Measurements from ENCODE around the gene PPFIBP2.
"Not testable (repeated sequence)": the region's sequence is repeated elsewhere in the genome, so short reads cannot be mapped to it uniquely, and the experiment has no call there.

PPFIBP2 gene

GRCh38 chr11:7501251-7501650 lies 12.5 kb upstream of the PPFIBP2 start:
- Histone ChIP-seq H3K36me3 (ENCODE audit: insufficient read depth, low read depth, low read length) (no peaks in the 10 kb centered on the region), H3K9me3 (ENCODE audit: insufficient read depth, low read depth, low read length) (no peaks in the 10 kb centered on the region), H3K4me3 (ENCODE audit: low read length) (no peak overlapping the region), H3K4me1 (ENCODE audit: insufficient read depth, low read length) (peaks cover 8% of the 10 kb centered on the region; the same call in 1 of the 2 replicates), H3K9ac (ENCODE audit: low read depth, low read length) (no peak overlapping the region), H3K27ac (ENCODE audit: low read length) (no peak overlapping the region), H3K27me3 (ENCODE audit: insufficient read depth, low read length) (no peaks in the 10 kb centered on the region)

GRCh38 chr11:7501894-7502293 lies 11.9 kb upstream of the PPFIBP2 start:
- Histone ChIP-seq H3K36me3 (ENCODE audit: insufficient read depth, low read depth, low read length) (no peaks in the 10 kb centered on the region), H3K27me3 (ENCODE audit: insufficient read depth, low read length) (no peaks in the 10 kb centered on the region), H3K4me3 (ENCODE audit: low read length) (no peak overlapping the region), H3K9me3 (ENCODE audit: insufficient read depth, low read depth, low read length) (no peaks in the 10 kb centered on the region), H3K9ac (ENCODE audit: low read depth, low read length) (no peak overlapping the region), H3K4me1 (ENCODE audit: insufficient read depth, low read length) (peaks cover 8% of the 10 kb centered on the region; the same call in 1 of the 2 replicates), H3K27ac (ENCODE audit: low read length) (no peak overlapping the region)

GRCh38 chr11:7506243-7506642 lies 7.6 kb upstream of the PPFIBP2 start:
- Histone ChIP-seq H3K9ac (ENCODE audit: low read depth, low read length) (no peak overlapping the region), H3K36me3 (ENCODE audit: insufficient read depth, low read depth, low read length) (no peaks in the 10 kb centered on the region), H3K4me1 (ENCODE audit: insufficient read depth, low read length) (no peaks in the 10 kb centered on the region), H3K4me3 (ENCODE audit: low read length) (no peak overlapping the region), H3K27ac (ENCODE audit: low read length) (no peak overlapping the region), H3K27me3 (ENCODE audit: insufficient read depth, low read length) (no peaks in the 10 kb centered on the region), H3K9me3 (ENCODE audit: insufficient read depth, low read depth, low read length) (no peaks in the 10 kb centered on the region)

GRCh38 chr11:7508087-7508486 lies 5.7 kb upstream of the PPFIBP2 start:
- no peaks in the 10 kb centered on the region for H3K27me3 ChIP-seq (ENCODE audit: insufficient read depth, low read length)
- H3K9me3 ChIP-seq (ENCODE audit: insufficient read depth, low read depth, low read length) = no peaks in the 10 kb centered on the region
- no peak overlapping the region for H3K4me3 ChIP-seq (ENCODE audit: low read length)
- no peaks in the 10 kb centered on the region for H3K36me3 ChIP-seq (ENCODE audit: insufficient read depth, low read depth, low read length)
- peaks cover 6% of the 10 kb centered on the region; the same call in 1 of the 2 replicates for H3K4me1 ChIP-seq (ENCODE audit: insufficient read depth, low read length)
- no peak overlapping the region for H3K27ac ChIP-seq (ENCODE audit: low read length)
- no peak overlapping the region for H3K9ac ChIP-seq (ENCODE audit: low read depth, low read length)

- H3K9ac ChIP-seq (ENCODE audit: low read depth, low read length) = no peak overlapping the region
- H3K9me3 ChIP-seq (ENCODE audit: insufficient read depth, low read depth, low read length) = no peaks in the 10 kb centered on the region
- peaks cover 11% of the 10 kb centered on the region for H3K27me3 ChIP-seq (ENCODE audit: insufficient read depth, low read length)
Measured at GRCh38 chr11:7509966-7510365, 3.8 kb upstream of the PPFIBP2 start.

GRCh38 chr11:7511401-7511800 lies 2.4 kb upstream of the PPFIBP2 start:
- Histone ChIP-seq H3K27me3 (ENCODE audit: insufficient read depth, low read length) (peaks cover 25% of the 10 kb centered on the region), H3K36me3 (ENCODE audit: insufficient read depth, low read depth, low read length) (no peaks in the 10 kb centered on the region), H3K9ac (ENCODE audit: low read depth, low read length) (no peak overlapping the region), H3K27ac (ENCODE audit: low read length) (no peak overlapping the region), H3K4me3 (ENCODE audit: low read length) (no peak overlapping the region), H3K4me1 (ENCODE audit: insufficient read depth, low read length) (peaks cover 14% of the 10 kb centered on the region; the same call in 1 of the 2 replicates), H3K9me3 (ENCODE audit: insufficient read depth, low read depth, low read length) (no peaks in the 10 kb centered on the region)

More at GRCh38 chr11:7509966-7510365, 3.8 kb upstream of the PPFIBP2 start:
- peaks cover 8% of the 10 kb centered on the region; the same call in 1 of the 2 replicates for H3K4me1 ChIP-seq (ENCODE audit: insufficient read depth, low read length)
- no peaks in the 10 kb centered on the region for H3K36me3 ChIP-seq (ENCODE audit: insufficient read depth, low read depth, low read length)
- H3K4me3 ChIP-seq (ENCODE audit: low read length) = no peak overlapping the region
- no peak overlapping the region for H3K27ac ChIP-seq (ENCODE audit: low read length)

- Histone ChIP-seq H3K4me3 (ENCODE audit: low read length) (peak overlapping the region; percentile 91), H3K27ac (ENCODE audit: low read length) (no peak overlapping the region), H3K36me3 (ENCODE audit: insufficient read depth, low read depth, low read length) (no peaks in the 10 kb centered on the region), H3K27me3 (ENCODE audit: insufficient read depth, low read length) (peaks cover 28% of the 10 kb centered on the region), H3K4me1 (ENCODE audit: insufficient read depth, low read length) (peaks cover 14% of the 10 kb centered on the region; the same call in 1 of the 2 replicates), H3K9me3 (ENCODE audit: insufficient read depth, low read depth, low read length) (no peaks in the 10 kb centered on the region), H3K9ac (ENCODE audit: low read depth, low read length) (peak overlapping the region; percentile 69; the same call in 1 of the 2 replicates)
Measured at GRCh38 chr11:7512525-7513233, 1.1 kb upstream of the PPFIBP2 start.

- Histone ChIP-seq H3K4me3 (ENCODE audit: low read length) (peak overlapping the region; percentile 91), H3K9ac (ENCODE audit: low read depth, low read length) (peak overlapping the region; percentile 69), H3K4me1 (ENCODE audit: insufficient read depth, low read length) (peaks cover 14% of the 10 kb centered on the region; the same call in 1 of the 2 replicates), H3K9me3 (ENCODE audit: insufficient read depth, low read depth, low read length) (no peaks in the 10 kb centered on the region), H3K27me3 (ENCODE audit: insufficient read depth, low read length) (peaks cover 28% of the 10 kb centered on the region), H3K27ac (ENCODE audit: low read length) (no peak overlapping the region), H3K36me3 (ENCODE audit: insufficient read depth, low read depth, low read length) (no peaks in the 10 kb centered on the region)
Measured at GRCh38 chr11:7514099-7514591, 346 bp downstream of the PPFIBP2 start.

GRCh38 chr11:7515447-7515886 lies 1.7 kb downstream of the PPFIBP2 start:
- H3K27me3 ChIP-seq (ENCODE audit: insufficient read depth, low read length) = peaks cover 28% of the 10 kb centered on the region
- no peaks in the 10 kb centered on the region for H3K36me3 ChIP-seq (ENCODE audit: insufficient read depth, low read depth, low read length)
- peaks cover 14% of the 10 kb centered on the region; the same call in 1 of the 2 replicates for H3K4me1 ChIP-seq (ENCODE audit: insufficient read depth, low read length)
- no peaks in the 10 kb centered on the region for H3K9me3 ChIP-seq (ENCODE audit: insufficient read depth, low read depth, low read length)
- H3K9ac ChIP-seq (ENCODE audit: low read depth, low read length) = no peak overlapping the region
- H3K27ac ChIP-seq (ENCODE audit: low read length) = no peak overlapping the region
- H3K4me3 ChIP-seq (ENCODE audit: low read length) = no peak overlapping the region

- Histone ChIP-seq H3K27me3 (ENCODE audit: insufficient read depth, low read length) (peaks cover 28% of the 10 kb centered on the region), H3K27ac (ENCODE audit: low read length) (no peak overlapping the region), H3K9ac (ENCODE audit: low read depth, low read length) (no peak overlapping the region), H3K9me3 (ENCODE audit: insufficient read depth, low read depth, low read length) (no peaks in the 10 kb centered on the region), H3K36me3 (ENCODE audit: insufficient read depth, low read depth, low read length) (no peaks in the 10 kb centered on the region), H3K4me1 (ENCODE audit: insufficient read depth, low read length) (peaks cover 14% of the 10 kb centered on the region; the same call in 1 of the 2 replicates), H3K4me3 (ENCODE audit: low read length) (no peak overlapping the region)
Measured at GRCh38 chr11:7516475-7516874, 2.7 kb downstream of the PPFIBP2 start.

- not testable (repeated sequence) for H3K27ac ChIP-seq (ENCODE audit: low read length); H3K4me3 ChIP-seq (ENCODE audit: low read length); H3K9ac ChIP-seq (ENCODE audit: low read depth, low read length); H3K36me3 ChIP-seq (ENCODE audit: insufficient read depth, low read depth, low read length); H3K9me3 ChIP-seq (ENCODE audit: insufficient read depth, low read depth, low read length)
- peaks cover 11% of the 10 kb centered on the region; the same call in 1 of the 2 replicates for H3K4me1 ChIP-seq (ENCODE audit: insufficient read depth, low read length)
- peaks cover 28% of the 10 kb centered on the region for H3K27me3 ChIP-seq (ENCODE audit: insufficient read depth, low read length)
Measured at GRCh38 chr11:7517743-7518142, 3.9 kb downstream of the PPFIBP2 start.
